ENCODE measurements around the gene BMP5.

DNA sequence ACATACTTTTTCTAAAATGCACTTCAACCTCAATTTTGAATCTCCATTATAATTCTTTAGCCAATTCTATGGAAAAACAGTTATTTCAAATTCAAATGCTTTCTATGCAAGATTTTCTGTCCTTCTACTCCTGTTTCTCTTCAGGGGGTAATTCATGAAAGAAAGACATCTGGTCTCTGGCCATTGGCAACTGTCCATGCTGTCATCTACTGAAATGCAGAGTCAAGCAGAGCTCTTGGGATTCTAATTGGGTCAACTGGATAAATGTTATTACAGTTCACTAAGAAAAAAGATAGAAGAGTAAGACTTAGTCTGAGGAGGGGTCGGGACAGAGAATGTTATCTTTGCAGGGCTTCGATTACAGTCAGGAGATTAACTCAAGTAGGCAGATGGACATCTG, 22.0 kb upstream of the BMP5 start:
- TF ChIP-seq, protein P1, sequence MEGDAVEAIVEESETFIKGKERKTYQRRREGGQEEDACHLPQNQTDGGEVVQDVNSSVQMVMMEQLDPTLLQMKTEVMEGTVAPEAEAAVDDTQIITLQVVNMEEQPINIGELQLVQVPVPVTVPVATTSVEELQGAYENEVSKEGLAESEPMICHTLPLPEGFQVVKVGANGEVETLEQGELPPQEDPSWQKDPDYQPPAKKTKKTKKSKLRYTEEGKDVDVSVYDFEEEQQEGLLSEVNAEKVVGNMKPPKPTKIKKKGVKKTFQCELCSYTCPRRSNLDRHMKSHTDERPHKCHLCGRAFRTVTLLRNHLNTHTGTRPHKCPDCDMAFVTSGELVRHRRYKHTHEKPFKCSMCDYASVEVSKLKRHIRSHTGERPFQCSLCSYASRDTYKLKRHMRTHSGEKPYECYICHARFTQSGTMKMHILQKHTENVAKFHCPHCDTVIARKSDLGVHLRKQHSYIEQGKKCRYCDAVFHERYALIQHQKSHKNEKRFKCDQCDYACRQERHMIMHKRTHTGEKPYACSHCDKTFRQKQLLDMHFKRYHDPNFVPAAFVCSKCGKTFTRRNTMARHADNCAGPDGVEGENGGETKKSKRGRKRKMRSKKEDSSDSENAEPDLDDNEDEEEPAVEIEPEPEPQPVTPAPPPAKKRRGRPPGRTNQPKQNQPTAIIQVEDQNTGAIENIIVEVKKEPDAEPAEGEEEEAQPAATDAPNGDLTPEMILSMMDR (IDR thresholded peaks at IDR 0.05; ENCODE audit: insufficient read depth, low read length): no peak
- TF ChIP-seq POLR2AphosphoS5 (IDR thresholded peaks at IDR 0.05; ENCODE audit: low read depth) (no peak), REST (IDR thresholded peaks at IDR 0.05; ENCODE audit: insufficient replicate concordance, low read depth) (no peak), GABPA (IDR thresholded peaks at IDR 0.05; ENCODE audit: low read depth) (no peak), SPI1 (IDR thresholded peaks at IDR 0.05; ENCODE audit: borderline replicate concordance, low read depth) (no peak)
